ENCODE results near the gene COL13A1.

GRCh38 chr10:69916118-69916517 is 114.4 kb downstream of the COL13A1 start:
- no peak for TF ChIP-seq POLR2A (IDR thresholded peaks at IDR 0.05; ENCODE audit: extremely low read depth, insufficient read length)
- TF ChIP-seq, protein P1, sequence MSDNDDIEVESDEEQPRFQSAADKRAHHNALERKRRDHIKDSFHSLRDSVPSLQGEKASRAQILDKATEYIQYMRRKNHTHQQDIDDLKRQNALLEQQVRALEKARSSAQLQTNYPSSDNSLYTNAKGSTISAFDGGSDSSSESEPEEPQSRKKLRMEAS (IDR thresholded peaks at IDR 0.05; ENCODE audit: low read depth, low read length), result no peak
